HFFc6 (cell line): ENCODE measurements around the gene THBS4. TPM values are rescaled to one million over a fixed set of nuclear protein-coding genes. Genes with fewer than 3 reads are reported as not detected.

Experiments
- DNase-seq: peaks from one replicate; pipeline ENCODE4 v3.0.0-alpha.2; 2018
- H3K27ac Mint-ChIP-seq: 2 replicates; pipeline ENCODE4 v1.8.0; 2020; ENCODE audit warnings: mild to moderate bottlenecking, mixed read lengths
- H3K27me3 Mint-ChIP-seq: 2 replicates; pipeline ENCODE4 v1.8.0; 2021; ENCODE audit warnings: mild to moderate bottlenecking, moderate library complexity, mixed read lengths; ENCODE audit not compliant: insufficient read depth
- H3K36me3 Mint-ChIP-seq: 2 replicates; pipeline ENCODE4 v1.8.0; 2021; ENCODE audit warnings: low read depth, mixed read lengths
- H3K4me1 Mint-ChIP-seq: 2 replicates; pipeline ENCODE4 v1.8.0; 2020; ENCODE audit warnings: low read depth, mixed read lengths
- H3K4me3 Mint-ChIP-seq: 2 replicates; pipeline ENCODE4 v1.8.0; 2020; ENCODE audit warnings: mild to moderate bottlenecking, moderate library complexity, mixed read lengths
- H3K9me3 Mint-ChIP-seq: 2 replicates; pipeline ENCODE4 v1.8.0; 2020; ENCODE audit warnings: mild to moderate bottlenecking, mixed read lengths
- CTCF ChIP-seq: fragments of 200-600 bp; sonication (generic); IDR thresholded peaks from 2 replicates; pipeline ENCODE4 v1.5.0; 2021; ENCODE audit warnings: antibody characterized with exemption, mild to moderate bottlenecking
- total RNA-seq, 6 experiments: library from RNA; stranded (reverse); fragmentation: NEBNext Ultra II Directional; extraction: Animal tissue kit (Norgen Biotek cat#: 25700); gene quantifications; 2 replicates in 1 of 6; 3 replicates in 5 of 6; pipeline ENCODE4 v1.2.3, GENCODE V29; 2021

THBS4 gene
- total RNA-seq, 6 experiments from 2014 or later: 0.43 to 0.82 (median 0.71) TPM; not detected in 1

GRCh38 chr5:79999722-80000121 lies 35.4 kb upstream of the THBS4 start:
- no peaks in the 10 kb centered on the region for H3K4me1 Mint-ChIP-seq
- peaks cover 5% of the 10 kb centered on the region; the same call in 1 of the 2 replicates for H3K36me3 Mint-ChIP-seq
- no peak for TF ChIP-seq CTCF
- H3K27ac Mint-ChIP-seq: no peak overlapping the region
- 0 out of 2 replicates have a peak, but pooled peaks cover 1% of the 10 kb centered on the region for H3K27me3 Mint-ChIP-seq
- no peak for DNase-seq
- H3K9me3 Mint-ChIP-seq: no peaks in the 10 kb centered on the region
- no peak overlapping the region for H3K4me3 Mint-ChIP-seq

GRCh38 chr5:80002677-80003076 lies 32.5 kb upstream of the THBS4 start:
- no peaks in the 10 kb centered on the region for H3K9me3 Mint-ChIP-seq
- no peak overlapping the region for H3K27ac Mint-ChIP-seq
- no peak overlapping the region for H3K4me3 Mint-ChIP-seq

GRCh38 chr5:80008995-80009765 lies 26.0 kb upstream of the THBS4 start:
- no peak overlapping the region for H3K27ac Mint-ChIP-seq
- no peak for DNase-seq
- no peaks in the 10 kb centered on the region for H3K9me3 Mint-ChIP-seq
- no peaks in the 10 kb centered on the region for H3K36me3 Mint-ChIP-seq
- H3K4me3 Mint-ChIP-seq: no peak overlapping the region
- TF ChIP-seq CTCF: no peak
- H3K4me1 Mint-ChIP-seq: no peaks in the 10 kb centered on the region
- 0 out of 2 replicates have a peak, but pooled peaks cover 2% of the 10 kb centered on the region for H3K27me3 Mint-ChIP-seq

More at GRCh38 chr5:80002677-80003076, 32.5 kb upstream of the THBS4 start:
- Mint-ChIP-seq H3K4me1 (no peaks in the 10 kb centered on the region), H3K27me3 (0 out of 2 replicates have a peak, but pooled peaks cover 1% of the 10 kb centered on the region), H3K36me3 (peaks cover 5% of the 10 kb centered on the region; the same call in 1 of the 2 replicates)
- DNase-seq: no peak
- TF ChIP-seq CTCF: no peak

- H3K27me3 Mint-ChIP-seq: 0 out of 2 replicates have a peak, but pooled peaks cover 2% of the 10 kb centered on the region
- H3K4me3 Mint-ChIP-seq: no peak overlapping the region
- TF ChIP-seq CTCF: no peak
- no peaks in the 10 kb centered on the region for H3K4me1 Mint-ChIP-seq
- no peaks in the 10 kb centered on the region for H3K9me3 Mint-ChIP-seq
- DNase-seq: no peak
- no peaks in the 10 kb centered on the region for H3K36me3 Mint-ChIP-seq
- no peak overlapping the region for H3K27ac Mint-ChIP-seq
Measured at GRCh38 chr5:80010754-80011392, 24.3 kb upstream of the THBS4 start.

- H3K9me3 Mint-ChIP-seq: no peaks in the 10 kb centered on the region
- no peak overlapping the region for H3K4me3 Mint-ChIP-seq
- no peaks in the 10 kb centered on the region for H3K36me3 Mint-ChIP-seq
- TF ChIP-seq CTCF: no peak
- no peak overlapping the region for H3K27ac Mint-ChIP-seq
- peaks cover 9% of the 10 kb centered on the region for H3K27me3 Mint-ChIP-seq
- no peak for DNase-seq
- H3K4me1 Mint-ChIP-seq: no peaks in the 10 kb centered on the region
Measured at GRCh38 chr5:80025069-80025468, 10.1 kb upstream of the THBS4 start.
